ENCODE data around the gene C9orf85.

DNA sequence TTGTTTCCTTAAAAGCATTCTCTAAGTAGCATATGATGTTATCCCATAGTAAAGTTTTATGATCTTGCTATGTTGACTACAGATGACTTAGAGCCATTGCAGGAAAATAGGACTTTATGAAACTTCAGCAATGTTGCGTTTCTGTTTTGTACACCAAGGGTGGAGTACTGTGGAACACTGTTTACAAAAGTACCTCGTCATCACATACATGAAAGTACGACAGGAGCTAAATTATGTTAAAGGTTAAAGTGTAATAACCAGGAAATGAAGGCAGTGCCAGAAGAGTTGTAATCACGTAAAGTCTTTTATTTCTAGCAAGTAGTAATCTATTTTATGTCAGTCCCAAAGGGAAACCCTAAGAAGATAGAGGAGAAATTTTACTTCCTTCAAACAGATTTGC, 50.9 kb downstream of the C9orf85 start:
- TF ChIP-seq, protein P1, sequence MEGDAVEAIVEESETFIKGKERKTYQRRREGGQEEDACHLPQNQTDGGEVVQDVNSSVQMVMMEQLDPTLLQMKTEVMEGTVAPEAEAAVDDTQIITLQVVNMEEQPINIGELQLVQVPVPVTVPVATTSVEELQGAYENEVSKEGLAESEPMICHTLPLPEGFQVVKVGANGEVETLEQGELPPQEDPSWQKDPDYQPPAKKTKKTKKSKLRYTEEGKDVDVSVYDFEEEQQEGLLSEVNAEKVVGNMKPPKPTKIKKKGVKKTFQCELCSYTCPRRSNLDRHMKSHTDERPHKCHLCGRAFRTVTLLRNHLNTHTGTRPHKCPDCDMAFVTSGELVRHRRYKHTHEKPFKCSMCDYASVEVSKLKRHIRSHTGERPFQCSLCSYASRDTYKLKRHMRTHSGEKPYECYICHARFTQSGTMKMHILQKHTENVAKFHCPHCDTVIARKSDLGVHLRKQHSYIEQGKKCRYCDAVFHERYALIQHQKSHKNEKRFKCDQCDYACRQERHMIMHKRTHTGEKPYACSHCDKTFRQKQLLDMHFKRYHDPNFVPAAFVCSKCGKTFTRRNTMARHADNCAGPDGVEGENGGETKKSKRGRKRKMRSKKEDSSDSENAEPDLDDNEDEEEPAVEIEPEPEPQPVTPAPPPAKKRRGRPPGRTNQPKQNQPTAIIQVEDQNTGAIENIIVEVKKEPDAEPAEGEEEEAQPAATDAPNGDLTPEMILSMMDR (IDR thresholded peaks at IDR 0.05; ENCODE audit: insufficient read depth, low read length): no peak
- TF ChIP-seq GABPA (IDR thresholded peaks at IDR 0.05; ENCODE audit: low read depth): no peak

All from HL-60 (cell line).